GM12878 (cell line): ENCODE results near the gene ZCCHC3. TPM values are rescaled to one million over a fixed set of nuclear protein-coding genes. Genes with fewer than 3 reads are reported as not detected.

ENCODE experiments used
- BACH1 ChIP-seq: fragments of 450-650 bp; IDR thresholded peaks from 2 replicates; pipeline ENCODE4 v1.6.1; 2017; ENCODE audit warnings: mild to moderate bottlenecking, borderline replicate concordance
- BCL11A ChIP-seq: IDR thresholded peaks from 2 replicates; pipeline ENCODE4 v1.6.1; 2011; ENCODE audit warnings: low read depth, low read length
- CBFB ChIP-seq: IDR thresholded peaks from 2 replicates; pipeline ENCODE4 v1.6.1; 2016; ENCODE audit warnings: antibody characterized with exemption, low read depth
- CTCF ChIP-seq, 3 experiments: IDR thresholded peaks in 2 of 3; conservative IDR thresholded peaks in 1 of 3; 2 replicates each; pipeline ENCODE4 v1.5.1; 2011; ENCODE audit warnings: low read depth in 3 of 3, low read length in 3 of 3, mild to moderate bottlenecking in 3 of 3, control low read depth in 2 of 3, moderate library complexity in 2 of 3, inconsistent platforms in 1 of 3, mixed read lengths in 1 of 3; ENCODE audit not compliant: control insufficient read depth in 2 of 3, insufficient read depth in 1 of 3; ENCODE audit errors: extremely low read depth in 1 of 3
- EP300 ChIP-seq, 2 experiments: fragments of 150-350 bp in 1 of 2; IDR thresholded peaks; 2 replicates each; pipeline ENCODE4 v1.6.1; 2011 to 2012; ENCODE audit warnings: low read depth in 2 of 2, low read length in 2 of 2, borderline replicate concordance in 1 of 2, improper control_type of control experiment in 1 of 2, inconsistent platforms in 1 of 2; ENCODE audit not compliant: control insufficient read depth in 1 of 2
- ESRRA ChIP-seq: IDR thresholded peaks from 2 replicates; pipeline ENCODE4 v1.6.1; 2012; ENCODE audit warnings: mild to moderate bottlenecking, low read length, improper control_type of control experiment
- FOXK2 ChIP-seq: fragments of 450-650 bp; IDR thresholded peaks from 2 replicates; pipeline ENCODE4 v1.6.1; 2017; ENCODE audit warnings: mild to moderate bottlenecking, moderate library complexity
- GABPA ChIP-seq: IDR thresholded peaks from 2 replicates; pipeline ENCODE4 v1.6.1; 2014; ENCODE audit warnings: antibody characterized with exemption, low read depth, mild to moderate bottlenecking, inconsistent platforms
- HDAC2 ChIP-seq: fragments of 200-600 bp; sonication (generic); IDR thresholded peaks from 2 replicates; pipeline ENCODE4 v1.6.1; 2017
- HDGF ChIP-seq: fragments of 450-650 bp; IDR thresholded peaks from 2 replicates; pipeline ENCODE4 v1.6.1; 2016; ENCODE audit warnings: antibody characterized with exemption
- IKZF1 ChIP-seq: fragments of 450-650 bp; conservative IDR thresholded peaks from 2 replicates; pipeline ENCODE4 v1.6.1; 2017; ENCODE audit warnings: antibody characterized with exemption, mild to moderate bottlenecking
- KLF5 ChIP-seq: fragments of 450-650 bp; IDR thresholded peaks from 2 replicates; pipeline ENCODE4 v1.6.1; 2014; ENCODE audit warnings: mild to moderate bottlenecking; ENCODE audit not compliant: partially characterized antibody
- LARP7 ChIP-seq: fragments of 450-650 bp; IDR thresholded peaks from 2 replicates; pipeline ENCODE4 v1.6.1; 2017; ENCODE audit warnings: mild to moderate bottlenecking
- MEF2B ChIP-seq: fragments of 450-650 bp; IDR thresholded peaks from 2 replicates; pipeline ENCODE4 v1.6.1; 2018; ENCODE audit warnings: mild to moderate bottlenecking, moderate library complexity; ENCODE audit not compliant: partially characterized antibody, poor library complexity, severe bottlenecking
- NFYB ChIP-seq: IDR thresholded peaks from 2 replicates; pipeline ENCODE4 v1.6.1; 2011; ENCODE audit warnings: low read depth, mild to moderate bottlenecking, low read length, improper control_type of control experiment, moderate library complexity; ENCODE audit not compliant: insufficient read depth
- NKRF ChIP-seq: fragments of 450-650 bp; conservative IDR thresholded peaks from 2 replicates; pipeline ENCODE4 v1.6.1; 2017; ENCODE audit warnings: mild to moderate bottlenecking, moderate library complexity
- NR2C1 ChIP-seq: fragments of 450-650 bp; IDR thresholded peaks from 2 replicates; pipeline ENCODE4 v1.6.1; 2017; ENCODE audit warnings: antibody characterized with exemption, mild to moderate bottlenecking, moderate library complexity
- PAX5 ChIP-seq: IDR thresholded peaks from 2 replicates; pipeline ENCODE4 v1.6.1; 2011; ENCODE audit warnings: low read depth, low read length, borderline replicate concordance
- POLR2AphosphoS2 ChIP-seq: IDR thresholded peaks from 2 replicates; pipeline ENCODE4 v1.6.1; 2011; ENCODE audit warnings: low read depth, mild to moderate bottlenecking, low read length, improper control_type of control experiment, moderate library complexity
- POU2F2 ChIP-seq: IDR thresholded peaks from 3 replicates; pipeline ENCODE4 v1.6.1; 2011; ENCODE audit warnings: low read depth, mild to moderate bottlenecking, low read length, borderline replicate concordance
- RAD51 ChIP-seq: fragments of 450-650 bp; IDR thresholded peaks from 2 replicates; pipeline ENCODE4 v1.6.1; 2016; ENCODE audit warnings: moderate library complexity, mild to moderate bottlenecking, inconsistent platforms
- RBBP5 ChIP-seq: fragments of 200-600 bp; sonication (generic); conservative IDR thresholded peaks from 2 replicates; pipeline ENCODE4 v1.6.1; 2016
- SMC3 ChIP-seq: IDR thresholded peaks from 2 replicates; pipeline ENCODE4 v1.6.1; 2011; ENCODE audit warnings: low read length, improper control_type of control experiment, borderline replicate concordance
- SPI1 ChIP-seq: IDR thresholded peaks from 2 replicates; pipeline ENCODE4 v1.6.1; 2011; ENCODE audit warnings: low read depth, mild to moderate bottlenecking, low read length, moderate library complexity, borderline replicate concordance; ENCODE audit not compliant: insufficient read depth
- TARDBP ChIP-seq: IDR thresholded peaks from 2 replicates; pipeline ENCODE4 v1.6.1; 2016; ENCODE audit warnings: borderline replicate concordance
- TCF3 ChIP-seq: IDR thresholded peaks from 2 replicates; pipeline ENCODE4 v1.6.1; 2012; ENCODE audit warnings: low read depth, mild to moderate bottlenecking, low read length, borderline replicate concordance; ENCODE audit not compliant: insufficient read depth
- ZNF217 ChIP-seq: fragments of 450-650 bp; IDR thresholded peaks from 2 replicates; pipeline ENCODE4 v1.6.1; 2017; ENCODE audit warnings: antibody characterized with exemption, mild to moderate bottlenecking
- ZNF384 ChIP-seq: IDR thresholded peaks from 2 replicates; pipeline ENCODE4 v1.6.1; 2012; ENCODE audit warnings: low read depth, mild to moderate bottlenecking, low read length, improper control_type of control experiment, borderline replicate concordance
- ZNF622 ChIP-seq: fragments of 450-650 bp; IDR thresholded peaks from 2 replicates; pipeline ENCODE4 v1.6.1; 2017; ENCODE audit warnings: mild to moderate bottlenecking, inconsistent platforms
- polyA plus RNA-seq, 11 experiments: library from polyadenylated mRNA; depleted of rRNA in 4 of 11; unstranded in 6 of 11; stranded (reverse) in 5 of 11; fragments of >200 nt; fragmentation: Nextera tagmentation in 4 of 11; fragmentation: Illumina TruSeq in 1 of 11; extraction: Ambion mirVana in 4 of 11; extraction: Trizol in 1 of 11; gene quantifications; 1 replicate in 1 of 11; 2 replicates in 10 of 11; pipeline versions ENCODE4 v1.2.1 to v1.2.3, GENCODE V29; 2011 to 2016; ENCODE audit warnings: inconsistent platforms in 2 of 11, missing spikeins in 2 of 11, low read depth in 1 of 11
- total RNA-seq, 4 experiments: library from RNA; depleted of rRNA in 3 of 4; stranded (reverse); fragments of >200 nt in 3 of 4; fragmentation: Illumina TruSeq in 1 of 4; extraction: Trizol in 1 of 4; gene quantifications; 2 replicates each; pipeline versions ENCODE4 v1.2.1 to v1.2.3, GENCODE V29; 2013 to 2021

The ZCCHC3 gene
- total and polyA plus RNA-seq, 10 of the 15 experiments (the other 5 are each of a cell fraction or from before 2014, with no cell fraction given), result 5.3 to 36.1 (median 17.2) TPM

GRCh38 chr20:324177-325044 lies 27.0 kb downstream of the ZCCHC3 start (continued):
- TF ChIP-seq NFYB, result no peak
- TF ChIP-seq RAD51, result peak; percentile 37; the same call in 1 of the 2 replicates
- 0 out of 2 replicates have a peak, but pooled peaks have one; percentile 18 for TF ChIP-seq PAX5
- no peak for TF ChIP-seq CBFB
- TF ChIP-seq MEF2B, result peak; percentile 38
- TF ChIP-seq TCF3, result no peak
- TF ChIP-seq ZNF384, result no peak
- no peak for TF ChIP-seq HDAC2
- TF ChIP-seq POU2F2, result peak; percentile 17; the same call in 1 of the 3 replicates
- no peak for TF ChIP-seq EP300 (IDR thresholded peaks at IDR 0.05; ENCODE audit: borderline replicate concordance in 1 of 2, control insufficient read depth in 1 of 2, low read depth in 2 of 2, low read length in 2 of 2)
- TF ChIP-seq SMC3, result no peak
- peak; percentile 42 for TF ChIP-seq KLF5
- TF ChIP-seq TARDBP, result 0 out of 2 replicates have a peak, but pooled peaks have one; percentile 41
- TF ChIP-seq FOXK2, result peak; percentile 52; the same call in 1 of the 2 replicates
- TF ChIP-seq NKRF, result peak; percentile 91
- no peak for TF ChIP-seq GABPA
- TF ChIP-seq IKZF1, result peak; percentile 82
- TF ChIP-seq ESRRA, result peak; percentile 81; the same call in 1 of the 2 replicates
- TF ChIP-seq SPI1, result no peak
- TF ChIP-seq POLR2AphosphoS2, result no peak
- TF ChIP-seq CTCF (IDR thresholded peaks at IDR 0.05 in 2 of 3, conservative IDR thresholded peaks at IDR 0.05 in 1 of 3; ENCODE audit: control insufficient read depth in 2 of 3, extremely low read depth in 1 of 3, insufficient read depth in 1 of 3, low read depth in 3 of 3, low read length in 3 of 3), result peak; percentile 18 to 43 (median 30); a peak in 5 of 6 replicates
- no peak for TF ChIP-seq ZNF217
- TF ChIP-seq RBBP5, result no peak
- TF ChIP-seq LARP7, result peak; percentile 73; the same call in 1 of the 2 replicates
- peak; percentile 75 for TF ChIP-seq BACH1
- TF ChIP-seq BCL11A, result no peak
- TF ChIP-seq ZNF622, result no peak
- 0 out of 2 replicates have a peak, but pooled peaks have one; percentile 11 for TF ChIP-seq NR2C1
- 0 out of 2 replicates have a peak, but pooled peaks have one; percentile 51 for TF ChIP-seq HDGF
